OCI-LY3 (cell line): Measurements from ENCODE around the gene PCBD2.

Source experiments
- CTCF ChIP-seq: fragments of 200-600, 300-600 bp; sonication (generic); IDR thresholded peaks from 2 replicates; pipeline ENCODE4 v1.5.1; 2014; ENCODE audit warnings: antibody characterized with exemption, low read length, low read depth
- EZH2phosphoT487 ChIP-seq: fragments of 200-600 bp; shearing (Covaris generic); IDR thresholded peaks from 2 replicates; pipeline ENCODE4 v1.6.1; 2018; ENCODE audit warnings: antibody characterized with exemption, mixed run types, low read depth

- no peak for TF ChIP-seq CTCF
- TF ChIP-seq EZH2phosphoT487: no peak
Measured at GRCh38 chr5:134889335-134889734, 15.6 kb upstream of the PCBD2 start.
